GM19328 (cell line): ENCODE results near the gene FCGR3B.
"Not testable (repeated sequence)": the region's sequence is repeated elsewhere in the genome, so short reads cannot be mapped to it uniquely, and the experiment has no call there.

Experiments used
- ATAC-seq: cut with Tn5 transposase; IDR thresholded peaks from one replicate; pipeline ENCODE4 v1.9.1; 2021; ENCODE audit warnings: mild to moderate bottlenecking, moderate library complexity; ENCODE audit not compliant: unreplicated experiment

FCGR3B gene

DNA sequence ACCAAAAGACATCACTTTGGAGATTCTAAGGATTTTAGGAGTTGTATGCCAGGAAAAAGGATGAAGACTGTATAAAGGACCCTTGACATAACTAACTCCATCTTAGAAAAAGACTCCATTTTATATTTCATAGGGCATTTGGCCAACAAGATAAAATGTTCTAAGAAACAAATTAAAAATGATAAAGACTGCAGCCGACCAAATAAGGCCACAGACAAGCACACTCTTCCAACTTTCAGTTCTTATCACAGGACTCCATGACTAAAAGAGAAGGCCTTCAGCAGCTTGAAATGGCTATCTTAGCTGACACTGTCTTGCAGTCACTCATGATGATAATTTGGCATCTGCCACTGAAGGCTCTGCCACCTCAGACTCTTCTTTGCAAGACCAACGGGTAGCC is 8.2 kb upstream of the FCGR3B start:
- ATAC-seq: not testable (repeated sequence)

DNA sequence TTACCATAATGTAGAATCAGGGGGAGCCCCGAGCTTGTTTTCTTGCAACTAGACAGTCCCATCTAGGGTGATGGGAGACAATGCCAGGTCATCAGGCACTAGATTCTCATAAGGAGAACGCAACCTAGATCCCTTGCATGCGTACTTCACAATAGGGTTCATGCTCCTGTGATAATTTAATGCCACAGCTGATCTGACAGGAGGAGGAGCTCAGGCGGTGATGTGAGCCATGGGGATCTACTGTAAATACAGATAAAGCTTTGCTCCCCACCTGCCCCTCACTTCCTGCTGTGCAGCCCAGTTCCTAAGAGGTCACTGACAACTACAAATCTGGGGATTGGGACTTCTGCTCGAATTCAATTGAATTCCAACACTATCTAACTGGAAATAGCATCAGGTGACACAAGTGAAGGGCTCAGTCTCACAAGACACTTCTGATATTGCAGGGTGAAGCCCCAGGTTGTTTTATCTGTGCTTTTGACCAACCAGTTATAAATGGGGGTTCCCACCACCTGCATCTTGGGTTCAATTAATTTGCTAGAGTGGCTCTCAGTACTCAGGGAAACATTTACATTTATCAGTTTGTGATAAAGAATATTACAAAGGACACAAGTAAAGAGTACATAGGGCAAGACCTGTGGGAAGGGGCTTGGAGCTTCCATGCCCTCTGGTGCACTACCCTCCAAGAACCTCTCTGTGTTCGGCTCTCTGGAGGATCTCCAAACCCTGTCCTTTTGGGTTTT is 7.4 kb upstream of the FCGR3B start:
- ATAC-seq: not testable (repeated sequence)

DNA sequence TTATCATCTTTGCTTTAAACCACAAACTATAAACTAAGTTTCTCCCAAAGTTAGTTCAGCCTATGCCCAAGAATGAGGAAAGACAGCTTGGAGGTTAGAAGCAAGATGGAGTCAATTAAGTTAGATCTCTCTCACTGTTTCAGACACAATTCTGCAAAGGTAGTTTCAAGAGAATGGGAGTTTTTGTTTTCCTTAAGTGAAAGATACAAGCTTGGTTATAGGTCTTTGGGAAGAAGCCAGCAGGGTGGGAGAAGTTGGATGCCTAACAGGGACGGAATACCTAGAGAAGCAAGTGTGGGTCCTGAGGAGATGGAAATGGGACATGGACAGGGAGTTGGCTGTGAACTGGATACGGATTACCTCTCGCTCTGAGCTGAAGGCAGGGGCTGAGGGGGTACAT is 6.0 kb upstream of the FCGR3B start:
- ATAC-seq: not testable (repeated sequence)

DNA sequence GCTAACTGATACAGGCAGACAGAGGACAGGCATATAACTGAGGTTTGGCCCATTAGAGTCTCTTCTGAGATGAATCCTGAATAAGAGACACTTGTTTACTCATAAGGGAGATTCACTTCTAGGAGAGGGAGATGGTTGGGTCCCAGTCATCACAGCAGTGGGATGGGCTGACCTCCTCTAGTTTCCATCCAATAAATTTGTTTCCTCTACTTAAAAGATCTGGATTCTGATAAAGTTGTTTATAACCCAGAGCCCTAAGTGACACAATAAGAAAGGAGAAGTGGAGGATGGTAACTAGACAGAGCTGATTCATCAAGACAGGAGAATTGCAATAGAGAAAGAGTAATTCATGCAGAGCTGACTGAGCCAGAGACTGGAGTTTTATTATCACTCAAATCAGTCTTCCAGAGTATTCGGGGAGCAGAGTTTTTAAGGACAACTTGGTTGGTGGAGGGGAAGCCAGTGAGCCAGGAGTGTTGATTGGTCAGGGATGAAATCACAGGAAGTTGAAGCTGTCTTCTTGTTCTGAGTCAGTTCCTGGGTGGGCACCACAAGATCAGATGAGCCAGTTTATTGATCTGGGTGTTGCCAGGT is 5.3 kb upstream of the FCGR3B start:
- ATAC-seq: not testable (repeated sequence)

DNA sequence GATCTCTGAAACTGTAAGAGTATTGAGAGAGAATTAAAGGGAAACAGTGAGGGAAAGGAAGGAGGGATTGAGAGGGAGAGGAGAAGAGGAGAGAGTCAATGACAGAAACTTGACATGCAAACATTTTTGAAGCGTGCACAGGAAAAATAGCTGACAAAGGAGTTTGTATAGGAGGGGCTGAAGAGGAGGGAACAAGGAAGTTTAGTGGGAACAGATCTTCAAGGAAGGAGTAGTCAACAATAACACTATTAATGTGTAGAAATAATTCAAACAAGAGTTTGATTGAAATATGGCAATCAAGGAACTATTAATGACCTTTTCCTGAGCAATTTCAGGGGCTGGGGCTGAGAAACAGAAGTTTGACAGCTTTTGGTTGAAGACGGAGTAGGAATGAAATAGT is 4.0 kb upstream of the FCGR3B start:
- ATAC-seq: not testable (repeated sequence)

DNA sequence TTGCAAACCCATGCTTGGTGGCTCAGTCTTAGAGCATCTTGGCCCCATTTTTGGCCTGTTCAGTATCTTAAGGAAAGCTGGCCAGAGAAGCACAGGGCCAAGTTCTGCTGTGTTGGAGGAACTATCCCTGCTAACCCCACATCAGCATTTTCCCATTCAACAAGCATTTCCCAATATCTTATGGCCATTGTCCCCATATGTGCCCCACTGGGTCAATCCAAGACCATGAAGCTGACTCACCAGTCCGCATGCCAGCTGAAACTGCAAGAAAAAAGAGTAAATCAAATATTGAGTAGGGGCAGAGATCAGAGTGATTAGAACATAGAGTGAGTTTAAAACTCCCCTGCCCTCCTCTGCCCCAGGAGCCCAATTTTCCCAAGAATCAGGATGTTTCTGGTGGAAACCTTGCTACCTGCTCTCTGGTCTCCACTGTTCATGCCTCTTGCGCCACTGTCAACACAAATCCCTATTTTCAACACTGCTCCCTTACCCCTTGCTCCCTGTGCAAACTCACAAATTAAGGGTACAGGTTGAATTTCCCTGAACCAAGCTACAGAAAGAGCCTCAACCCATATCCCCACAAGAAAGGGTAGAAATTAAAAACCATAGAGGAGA is 741 bp downstream of the FCGR3B start:
- ATAC-seq: not testable (repeated sequence)

DNA sequence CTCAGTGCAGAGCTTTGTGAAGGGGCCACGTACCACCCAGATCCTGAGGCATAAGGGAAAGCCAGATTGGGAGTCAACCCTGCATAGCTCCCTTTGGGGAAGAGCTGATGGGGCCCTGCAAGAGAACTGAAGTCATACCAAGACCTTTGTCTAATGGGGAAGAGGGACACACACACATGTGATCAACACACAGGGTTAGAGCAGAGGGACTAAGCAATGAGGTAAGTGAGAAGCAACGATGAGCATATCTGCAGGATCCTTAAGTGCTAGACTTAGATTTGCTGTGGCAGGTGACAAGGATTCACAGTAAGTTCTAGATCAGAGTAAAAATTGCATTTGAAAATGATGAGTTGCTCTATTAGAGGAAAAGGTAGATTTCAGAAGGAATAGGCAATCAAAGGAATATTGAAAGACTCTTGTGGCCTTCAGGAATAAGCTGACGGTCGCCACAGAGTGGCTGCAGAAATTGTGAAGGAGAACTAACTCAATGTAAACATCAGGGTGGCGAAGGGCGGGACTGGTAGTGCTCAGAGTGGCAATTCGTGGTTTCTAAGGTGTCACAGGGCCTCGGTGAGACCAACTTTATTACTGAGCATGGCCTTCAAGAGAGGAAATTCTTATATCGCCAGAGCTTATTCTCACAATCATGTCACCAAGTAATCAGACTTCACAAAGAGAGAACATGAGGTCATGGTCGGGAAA is 4.4 kb downstream of the FCGR3B start:
- not testable (repeated sequence) for ATAC-seq

DNA sequence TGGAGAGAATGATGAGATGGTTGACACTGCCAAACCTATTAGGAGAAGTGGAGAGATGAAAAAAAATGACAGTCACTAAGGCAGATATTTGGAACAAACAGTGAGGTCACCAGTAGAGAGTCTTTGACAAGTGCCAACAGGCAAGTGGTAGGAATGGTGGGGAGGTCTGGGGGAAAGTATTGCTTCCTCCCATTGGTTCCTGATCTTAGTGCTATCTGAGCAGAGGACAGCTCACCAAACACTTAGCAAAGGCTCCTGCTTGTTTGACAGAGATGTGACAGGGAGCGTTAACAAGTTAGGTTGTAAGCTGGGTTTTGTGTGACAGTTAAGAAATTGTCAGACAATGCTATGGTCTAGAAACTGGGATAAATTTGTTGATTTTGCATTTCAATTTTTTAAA is 6.4 kb downstream of the FCGR3B start:
- ATAC-seq: not testable (repeated sequence)

DNA sequence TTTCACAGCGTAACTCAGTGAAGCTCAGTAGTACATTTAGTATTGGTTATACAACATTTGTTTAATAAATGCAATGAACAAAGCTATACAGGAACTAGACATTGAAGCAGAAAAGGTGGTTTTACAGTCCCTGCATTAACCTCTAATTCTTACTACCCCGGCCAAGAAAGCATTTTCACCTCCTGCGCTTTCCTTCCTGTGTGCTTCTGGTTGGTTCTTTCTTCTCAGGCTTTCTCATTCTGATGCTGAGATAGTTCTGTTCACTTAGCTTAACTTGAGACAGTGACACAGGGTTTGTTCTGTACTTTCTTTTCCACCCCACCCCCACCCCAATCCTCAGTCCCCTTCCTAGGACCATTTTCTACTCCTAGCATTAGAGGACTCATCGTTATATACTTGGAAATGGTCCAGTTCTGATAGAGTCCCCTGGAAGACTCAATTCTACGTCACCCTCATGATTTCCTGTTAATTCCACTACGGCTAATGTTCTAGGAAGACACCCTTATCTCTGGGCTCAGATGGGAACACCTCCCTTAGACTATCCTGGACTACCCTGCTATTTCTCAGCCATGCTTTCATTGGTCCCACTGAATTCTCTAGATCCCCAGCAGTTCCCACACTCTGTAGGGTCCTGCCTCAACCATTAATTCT is 7.5 kb downstream of the FCGR3B start:
- not testable (repeated sequence) for ATAC-seq

DNA sequence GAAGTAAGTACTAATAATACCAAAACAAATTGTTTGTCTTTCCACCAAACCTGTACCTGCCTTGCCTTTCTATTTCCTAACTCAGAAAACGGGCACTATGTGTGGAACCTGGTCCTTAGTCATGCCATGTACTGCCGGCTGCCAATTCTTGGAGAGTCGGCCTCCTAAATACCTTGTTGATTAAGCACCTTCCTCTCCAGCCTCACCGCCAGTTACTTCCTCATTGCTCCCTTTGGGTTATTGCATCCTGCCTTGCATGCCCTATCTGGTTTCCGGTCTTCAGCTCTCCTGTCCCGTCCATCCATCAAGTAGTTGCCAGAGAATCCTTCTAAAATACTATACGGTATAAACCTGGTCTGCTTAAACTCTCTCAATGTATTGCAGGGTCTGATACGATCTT is 8.9 kb downstream of the FCGR3B start:
- peak; percentile 18 for ATAC-seq

DNA sequence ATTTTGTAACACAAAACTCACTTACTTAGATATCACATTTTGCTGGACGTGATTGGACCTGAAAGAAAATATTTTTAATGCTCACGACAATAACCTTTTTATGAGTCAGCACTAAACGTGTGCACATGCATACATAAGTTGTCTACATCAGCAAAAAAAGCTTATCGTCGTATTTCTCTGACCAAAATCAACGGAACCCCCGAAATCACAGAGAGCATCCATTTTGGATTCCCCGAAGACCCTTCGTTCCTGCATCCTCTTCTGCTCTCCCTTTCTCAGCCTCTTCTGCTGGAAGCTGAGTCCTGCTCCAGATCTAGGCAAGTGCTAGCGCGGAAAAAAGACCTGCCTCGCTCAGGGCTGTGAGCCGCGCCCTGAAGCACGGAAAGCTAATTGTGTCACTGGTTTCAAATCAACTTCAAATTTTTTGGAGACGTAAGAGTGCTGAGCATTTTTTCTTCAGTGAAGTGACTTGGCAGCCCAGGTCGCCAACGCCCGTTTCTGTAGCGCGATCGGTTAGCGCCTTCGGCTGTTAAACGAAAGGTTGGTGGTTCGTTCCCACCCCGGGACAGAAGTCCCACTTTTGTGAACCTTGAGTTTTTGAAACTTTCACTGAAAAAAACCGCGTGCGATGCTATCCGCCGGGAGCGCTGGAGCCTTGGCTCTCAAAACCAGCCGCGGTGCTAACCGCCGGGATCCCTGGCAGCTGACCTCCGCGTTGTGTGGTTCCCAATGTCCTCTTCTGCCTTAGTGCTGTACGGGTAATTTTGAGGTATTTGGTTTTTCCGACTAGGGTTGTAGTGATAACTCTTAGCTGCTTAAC is 9.6 kb downstream of the FCGR3B start:
- ATAC-seq: peak; percentile 63

DNA sequence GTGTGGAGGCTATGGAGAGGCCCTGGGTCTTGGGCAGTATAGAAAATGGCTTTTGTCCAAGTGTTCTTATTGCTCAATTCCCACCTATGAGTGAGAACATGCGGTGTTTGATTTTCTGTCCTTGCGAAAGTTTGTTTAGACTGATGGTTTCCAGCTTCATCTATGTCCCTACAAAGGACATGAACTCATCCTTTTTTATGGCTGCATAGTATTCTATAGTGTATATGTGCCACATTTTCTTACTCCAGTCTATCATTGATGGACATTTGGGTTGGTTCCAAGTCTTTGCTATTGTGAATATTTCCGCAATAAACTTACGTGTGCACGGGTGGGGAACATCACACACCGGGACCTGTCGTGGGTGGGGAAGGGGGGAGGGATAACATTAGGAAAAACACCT is 10.6 kb downstream of the FCGR3B start:
- ATAC-seq: not testable (repeated sequence)

DNA sequence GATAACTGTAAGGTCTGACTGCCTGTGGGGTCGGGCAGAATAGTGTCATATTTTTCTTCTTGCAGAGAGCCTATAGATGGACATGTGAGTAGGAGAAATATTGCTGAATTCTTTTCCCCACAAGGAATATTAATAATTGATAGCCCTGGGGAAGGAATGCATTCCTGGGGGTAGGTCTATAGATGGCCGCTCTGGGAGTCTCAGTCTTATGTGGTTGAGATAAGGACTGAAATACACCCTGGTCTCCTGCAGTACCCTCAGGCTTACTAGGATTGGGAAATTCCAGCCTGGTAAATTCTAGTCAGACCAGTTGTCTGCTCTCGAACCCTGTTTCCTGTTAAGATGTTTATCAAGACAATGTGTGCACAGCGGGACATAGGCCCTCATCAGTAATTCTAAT is 12.5 kb downstream of the FCGR3B start:
- ATAC-seq: not testable (repeated sequence)

DNA sequence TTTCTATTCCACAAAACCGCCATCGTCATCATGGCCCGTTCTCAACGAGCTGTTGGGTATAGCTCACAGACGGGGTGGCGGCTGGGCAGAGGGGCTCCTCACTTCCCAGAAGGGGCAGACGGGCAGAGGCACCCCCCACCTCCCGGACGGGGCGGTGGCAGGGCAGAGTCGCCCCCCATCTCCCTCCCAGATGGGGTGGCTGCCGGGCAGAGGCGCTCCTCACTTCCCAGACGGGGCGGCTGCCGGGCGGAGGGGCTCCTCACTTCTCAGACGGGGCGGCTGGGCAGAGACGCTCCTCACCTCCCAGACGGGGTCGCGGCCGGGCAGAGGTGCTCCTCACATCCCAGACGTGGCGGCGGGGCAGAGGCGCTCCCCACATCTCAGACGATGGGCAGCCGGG is 14.6 kb downstream of the FCGR3B start:
- ATAC-seq: not testable (repeated sequence)

DNA sequence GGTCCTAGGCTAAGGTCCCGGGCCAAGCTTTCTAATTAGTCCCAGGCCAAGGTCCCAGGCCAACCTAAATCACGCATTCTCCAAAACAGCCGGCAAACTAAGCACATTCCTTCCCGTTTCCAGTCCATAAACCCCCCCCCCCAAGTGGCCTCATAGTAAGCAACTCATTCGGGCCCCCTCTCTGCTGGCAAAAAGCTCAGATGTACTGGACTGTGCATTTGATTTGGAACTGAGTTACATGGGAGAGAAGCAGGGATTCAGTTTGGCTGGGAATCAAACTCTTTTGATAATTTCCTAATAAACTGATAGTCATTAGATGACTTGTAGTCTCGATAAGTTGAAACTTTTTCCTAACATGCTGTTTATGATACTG is 17.8 kb downstream of the FCGR3B start:
- not testable (repeated sequence) for ATAC-seq

DNA sequence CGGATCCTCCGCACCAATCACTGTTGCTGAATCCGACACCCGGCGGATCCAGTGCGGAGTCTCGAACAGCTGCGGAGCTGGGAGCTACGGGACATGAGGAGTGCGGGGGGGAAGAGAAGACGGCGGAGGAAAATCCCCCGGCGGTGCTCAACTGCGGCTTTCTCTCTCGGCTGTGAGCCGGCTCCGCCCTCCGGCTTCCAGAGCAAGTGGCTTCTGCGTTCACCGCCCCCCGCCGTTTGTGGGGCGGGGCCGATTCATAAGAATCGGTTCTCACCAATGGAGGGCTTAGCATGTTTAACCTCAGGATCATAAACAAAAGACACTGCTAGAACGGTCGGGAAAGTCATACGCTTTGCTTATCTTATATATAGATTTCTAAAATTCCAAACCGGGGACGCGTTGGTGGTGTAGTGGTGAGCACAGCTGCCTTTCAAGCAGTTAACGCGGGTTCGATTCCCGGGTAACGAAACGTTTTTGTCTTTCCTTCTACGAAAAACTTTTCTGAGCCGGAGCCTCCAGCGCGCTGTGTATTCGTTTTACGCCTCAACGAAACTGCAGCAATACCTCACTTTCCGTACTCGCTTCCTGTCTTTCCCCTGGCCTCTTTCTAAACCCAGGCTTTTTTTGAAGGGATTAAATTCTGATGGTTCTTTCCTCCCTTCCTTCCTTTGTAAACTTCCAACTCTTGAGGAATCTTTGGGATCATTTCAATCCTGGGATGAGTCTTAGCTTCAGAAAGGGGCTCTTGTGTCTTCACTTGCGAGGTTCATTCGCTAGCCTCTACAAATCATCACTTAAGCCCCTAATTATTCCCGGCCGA is 18.4 kb downstream of the FCGR3B start:
- ATAC-seq: peak; percentile 87

DNA sequence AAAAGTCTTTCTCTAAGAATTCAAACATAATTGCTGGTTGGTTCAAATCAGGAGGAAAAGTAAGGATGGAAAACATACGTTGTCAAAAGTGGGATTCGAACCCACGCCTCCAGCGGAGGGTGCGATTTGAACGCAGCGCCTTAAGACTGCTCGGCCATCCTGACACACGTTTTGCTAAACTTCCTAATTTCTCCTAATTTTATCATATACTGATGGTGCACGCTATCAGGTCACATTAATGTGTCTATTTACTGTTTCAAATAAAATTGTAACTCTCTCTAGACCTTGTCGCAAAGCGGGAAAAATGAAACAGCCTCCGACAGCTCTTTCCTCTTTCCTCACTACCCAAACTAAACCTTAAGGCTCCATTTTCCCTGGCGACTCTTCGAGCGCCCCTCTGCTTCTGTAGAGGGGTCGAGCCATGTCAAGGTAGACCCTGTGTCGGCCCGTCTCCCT is 19.1 kb downstream of the FCGR3B start:
- not testable (repeated sequence) for ATAC-seq

DNA sequence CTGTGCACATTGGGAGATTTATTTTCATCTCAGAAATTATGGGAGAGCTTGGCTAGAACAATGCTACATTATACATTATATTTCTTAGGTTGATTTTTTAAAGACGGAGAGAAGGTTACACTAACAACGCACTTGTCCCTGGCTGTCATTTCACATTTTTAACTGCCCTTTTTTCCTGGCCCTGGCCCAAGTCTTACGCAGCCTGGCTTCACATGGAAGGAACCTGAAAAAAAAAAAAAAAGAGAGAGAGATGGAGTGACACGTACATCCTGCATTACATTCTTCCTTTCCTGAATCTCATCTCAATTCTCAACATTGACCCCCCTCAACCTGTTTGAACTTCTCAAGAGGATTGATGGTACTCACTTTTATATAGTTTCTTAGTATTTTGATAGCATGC is 20.8 kb downstream of the FCGR3B start:
- ATAC-seq: not testable (repeated sequence)
